Measurements from ENCODE around the gene OR10AD1.
A peak's percentile ranks its signal among the peaks of the same experiment; 100 is the strongest.
"Not testable (repeated sequence)": the region's sequence is repeated elsewhere in the genome, so short reads cannot be mapped to it uniquely, and the experiment has no call there.

Gene OR10AD1

GRCh38 chr12:48165089-48165981, 37.8 kb downstream of the OR10AD1 start:
- Histone ChIP-seq H3K4me1 (ENCODE audit: control insufficient read depth, insufficient read depth, low read length, poor library complexity, severe bottlenecking) (no peaks in the 10 kb centered on the region), H3K36me3 (ENCODE audit: control insufficient read depth, insufficient read depth, low read length) (no peaks in the 10 kb centered on the region), H3K27ac (ENCODE audit: insufficient read depth, low read length, poor library complexity, severe bottlenecking) (no peak overlapping the region), H3K9me3 (ENCODE audit: control insufficient read depth, low read length) (no peaks in the 10 kb centered on the region), H3K27me3 (replicated peaks; ENCODE audit: control insufficient read depth, insufficient read depth, low read length, poor library complexity, severe bottlenecking) (no peaks in the 10 kb centered on the region), H3K4me3 (ENCODE audit: insufficient read depth, low read depth, low read length, poor library complexity, severe bottlenecking) (no peak overlapping the region)
- DNase-seq: peak in 2 of 3 donors; percentile 22 to 42

- no peak overlapping the region for H3K4me3 ChIP-seq (ENCODE audit: insufficient read depth, low read depth, low read length, poor library complexity, severe bottlenecking)
- no peaks in the 10 kb centered on the region for H3K9me3 ChIP-seq (ENCODE audit: control insufficient read depth, low read length)
- H3K27ac ChIP-seq (ENCODE audit: insufficient read depth, low read length, poor library complexity, severe bottlenecking): no peak overlapping the region
- H3K27me3 ChIP-seq (replicated peaks; ENCODE audit: control insufficient read depth, insufficient read depth, low read length, poor library complexity, severe bottlenecking): no peaks in the 10 kb centered on the region
- no peaks in the 10 kb centered on the region for H3K4me1 ChIP-seq (ENCODE audit: control insufficient read depth, insufficient read depth, low read length, poor library complexity, severe bottlenecking)
- DNase-seq: no peak
- no peaks in the 10 kb centered on the region for H3K36me3 ChIP-seq (ENCODE audit: control insufficient read depth, insufficient read depth, low read length)
Measured at GRCh38 chr12:48164451-48164850, 38.6 kb downstream of the OR10AD1 start.

GRCh38 chr12:48163150-48163747, 39.8 kb downstream of the OR10AD1 start:
- no peak overlapping the region for H3K4me3 ChIP-seq (ENCODE audit: insufficient read depth, low read depth, low read length, poor library complexity, severe bottlenecking)
- H3K27me3 ChIP-seq (replicated peaks; ENCODE audit: control insufficient read depth, insufficient read depth, low read length, poor library complexity, severe bottlenecking): no peaks in the 10 kb centered on the region
- H3K4me1 ChIP-seq (ENCODE audit: control insufficient read depth, insufficient read depth, low read length, poor library complexity, severe bottlenecking): peaks cover under 1% of the 10 kb centered on the region
- H3K9me3 ChIP-seq (ENCODE audit: control insufficient read depth, low read length): no peaks in the 10 kb centered on the region
- no peaks in the 10 kb centered on the region for H3K36me3 ChIP-seq (ENCODE audit: control insufficient read depth, insufficient read depth, low read length)
- H3K27ac ChIP-seq (ENCODE audit: insufficient read depth, low read length, poor library complexity, severe bottlenecking): no peak overlapping the region
- DNase-seq: no peak

GRCh38 chr12:48160807-48161206, 42.3 kb downstream of the OR10AD1 start:
- no peaks in the 10 kb centered on the region for H3K9me3 ChIP-seq (ENCODE audit: control insufficient read depth, low read length)
- DNase-seq: no peak
- peaks cover 13% of the 10 kb centered on the region for H3K4me1 ChIP-seq (ENCODE audit: control insufficient read depth, insufficient read depth, low read length, poor library complexity, severe bottlenecking)
- H3K36me3 ChIP-seq (ENCODE audit: control insufficient read depth, insufficient read depth, low read length): no peaks in the 10 kb centered on the region
- H3K27ac ChIP-seq (ENCODE audit: insufficient read depth, low read length, poor library complexity, severe bottlenecking): no peak overlapping the region
- no peaks in the 10 kb centered on the region for H3K27me3 ChIP-seq (replicated peaks; ENCODE audit: control insufficient read depth, insufficient read depth, low read length, poor library complexity, severe bottlenecking)
- no peak overlapping the region for H3K4me3 ChIP-seq (ENCODE audit: insufficient read depth, low read depth, low read length, poor library complexity, severe bottlenecking)

GRCh38 chr12:48160046-48160445, 43.0 kb downstream of the OR10AD1 start:
- Histone ChIP-seq H3K27me3 (replicated peaks; ENCODE audit: control insufficient read depth, insufficient read depth, low read length, poor library complexity, severe bottlenecking) (no peaks in the 10 kb centered on the region), H3K9me3 (ENCODE audit: control insufficient read depth, low read length) (no peaks in the 10 kb centered on the region), H3K27ac (ENCODE audit: insufficient read depth, low read length, poor library complexity, severe bottlenecking) (no peak overlapping the region), H3K4me1 (ENCODE audit: control insufficient read depth, insufficient read depth, low read length, poor library complexity, severe bottlenecking) (peaks cover 13% of the 10 kb centered on the region), H3K4me3 (ENCODE audit: insufficient read depth, low read depth, low read length, poor library complexity, severe bottlenecking) (no peak overlapping the region), H3K36me3 (ENCODE audit: control insufficient read depth, insufficient read depth, low read length) (no peaks in the 10 kb centered on the region)
- no peak for DNase-seq

GRCh38 chr12:48157889-48158370, 45.2 kb downstream of the OR10AD1 start:
- Histone ChIP-seq H3K27me3 (replicated peaks; ENCODE audit: control insufficient read depth, insufficient read depth, low read length, poor library complexity, severe bottlenecking) (no peaks in the 10 kb centered on the region), H3K4me3 (ENCODE audit: insufficient read depth, low read depth, low read length, poor library complexity, severe bottlenecking) (peak overlapping the region; percentile 46), H3K9me3 (ENCODE audit: control insufficient read depth, low read length) (no peaks in the 10 kb centered on the region), H3K36me3 (ENCODE audit: control insufficient read depth, insufficient read depth, low read length) (peaks cover 5% of the 10 kb centered on the region), H3K4me1 (ENCODE audit: control insufficient read depth, insufficient read depth, low read length, poor library complexity, severe bottlenecking) (peaks cover 13% of the 10 kb centered on the region), H3K27ac (ENCODE audit: insufficient read depth, low read length, poor library complexity, severe bottlenecking) (peak overlapping the region; percentile 73)
- no peak for DNase-seq

- peak within 1 kb of the TSS; percentile 46 for H3K4me3 ChIP-seq (ENCODE audit: insufficient read depth, low read depth, low read length, poor library complexity, severe bottlenecking)
- H3K27ac ChIP-seq (ENCODE audit: insufficient read depth, low read length, poor library complexity, severe bottlenecking): peak within 1 kb of the TSS; percentile 73
- peaks cover 13% of the 10 kb centered on the region for H3K4me1 ChIP-seq (ENCODE audit: control insufficient read depth, insufficient read depth, low read length, poor library complexity, severe bottlenecking)
- peak; percentile 98 to 99 (median 98) for DNase-seq
- H3K9me3 ChIP-seq (ENCODE audit: control insufficient read depth, low read length): no peaks in the 10 kb centered on the region
- H3K27me3 ChIP-seq (replicated peaks; ENCODE audit: control insufficient read depth, insufficient read depth, low read length, poor library complexity, severe bottlenecking): no peaks in the 10 kb centered on the region
- H3K36me3 ChIP-seq (ENCODE audit: control insufficient read depth, insufficient read depth, low read length): peaks cover 11% of the 10 kb centered on the region
Measured at GRCh38 chr12:48157018-48157888, 45.8 kb downstream of the OR10AD1 start, which contains the start of gene ASB8. TSS of gene ASB8 (minus strand) at chr12:48157515. CDS start at chr12:48153496, 4,019 bp downstream.

GRCh38 chr12:48156652-48157017, 46.5 kb downstream of the OR10AD1 start:
- Histone ChIP-seq H3K27ac (ENCODE audit: insufficient read depth, low read length, poor library complexity, severe bottlenecking) (peak overlapping the region; percentile 73), H3K9me3 (ENCODE audit: control insufficient read depth, low read length) (no peaks in the 10 kb centered on the region)

GRCh38 chr12:48155786-48156185, 47.3 kb downstream of the OR10AD1 start:
- H3K4me3 ChIP-seq (ENCODE audit: insufficient read depth, low read depth, low read length, poor library complexity, severe bottlenecking); H3K9me3 ChIP-seq (ENCODE audit: control insufficient read depth, low read length); H3K27me3 ChIP-seq (replicated peaks; ENCODE audit: control insufficient read depth, insufficient read depth, low read length, poor library complexity, severe bottlenecking); H3K27ac ChIP-seq (ENCODE audit: insufficient read depth, low read length, poor library complexity, severe bottlenecking); DNase-seq: not testable (repeated sequence)
- H3K4me1 ChIP-seq (ENCODE audit: control insufficient read depth, insufficient read depth, low read length, poor library complexity, severe bottlenecking): peaks cover 13% of the 10 kb centered on the region
- H3K36me3 ChIP-seq (ENCODE audit: control insufficient read depth, insufficient read depth, low read length): peaks cover 26% of the 10 kb centered on the region

More at GRCh38 chr12:48156652-48157017, 46.5 kb downstream of the OR10AD1 start:
- H3K4me3 ChIP-seq (ENCODE audit: insufficient read depth, low read depth, low read length, poor library complexity, severe bottlenecking): peak overlapping the region; percentile 46
- H3K36me3 ChIP-seq (ENCODE audit: control insufficient read depth, insufficient read depth, low read length): peaks cover 17% of the 10 kb centered on the region
- H3K27me3 ChIP-seq (replicated peaks; ENCODE audit: control insufficient read depth, insufficient read depth, low read length, poor library complexity, severe bottlenecking): no peaks in the 10 kb centered on the region
- H3K4me1 ChIP-seq (ENCODE audit: control insufficient read depth, insufficient read depth, low read length, poor library complexity, severe bottlenecking): peaks cover 13% of the 10 kb centered on the region
- no peak for DNase-seq

Data from effector memory CD4-positive, alpha-beta T cell (primary cell).